AG04450 (cell line): ENCODE data around the gene RNASEH2B. TPM values are rescaled to one million over a fixed set of nuclear protein-coding genes. Genes with fewer than 3 reads are reported as not detected.

Experiments used
- CTCF ChIA-PET: fragments of 300-600, 350-600 bp; formaldehyde crosslinking; extraction: SDS; loops from one replicate; lab custom pipeline; 2022; ENCODE audit warnings: antibody characterized with exemption, inconsistent platforms; lab: Charles Lee
- POLR2A ChIA-PET: fragments of 350-600 bp; formaldehyde crosslinking; extraction: SDS; loops from one replicate; lab custom pipeline; 2021; ENCODE audit warnings: antibody characterized with exemption, inconsistent platforms; lab: Yijun Ruan, JAX
- DNase-seq: peaks from one replicate; pipeline ENCODE4 v3.0.0-alpha.2; 2011; ENCODE audit warnings: low read depth, low spot score
- H3K27ac ChIP-seq: one replicate; pipeline ENCODE4 v1.5.1; 2012; ENCODE audit warnings: low read depth, low read length, control low read depth
- H3K27me3 ChIP-seq: one replicate; pipeline ENCODE4 v1.6.0; 2012; ENCODE audit warnings: low read length; ENCODE audit not compliant: control insufficient read depth, insufficient read depth
- H3K4me3 ChIP-seq: 2 replicates; pipeline ENCODE4 v1.5.1; 2011; ENCODE audit warnings: mild to moderate bottlenecking, low read depth, low read length, control low read depth
- H3K9me3 ChIP-seq: 2 replicates; pipeline ENCODE4 v1.5.1; 2012; ENCODE audit warnings: low read length; ENCODE audit not compliant: control insufficient read depth, insufficient read depth
- polyA plus RNA-seq: library from polyadenylated mRNA; depleted of rRNA; stranded (reverse); fragments of >200 nt; gene quantifications from 2 replicates; pipeline ENCODE4 v1.2.3, GENCODE V29; 2011
- TF ChIP-seq, protein P1 (sequence below): IDR thresholded peaks from 2 replicates; pipeline ENCODE4 v1.5.1; 2011; ENCODE audit warnings: low read depth, low read length, control low read depth, inconsistent platforms

RNASEH2B gene
- polyA plus RNA-seq, 1 experiment, result 31.9 TPM

DNA sequence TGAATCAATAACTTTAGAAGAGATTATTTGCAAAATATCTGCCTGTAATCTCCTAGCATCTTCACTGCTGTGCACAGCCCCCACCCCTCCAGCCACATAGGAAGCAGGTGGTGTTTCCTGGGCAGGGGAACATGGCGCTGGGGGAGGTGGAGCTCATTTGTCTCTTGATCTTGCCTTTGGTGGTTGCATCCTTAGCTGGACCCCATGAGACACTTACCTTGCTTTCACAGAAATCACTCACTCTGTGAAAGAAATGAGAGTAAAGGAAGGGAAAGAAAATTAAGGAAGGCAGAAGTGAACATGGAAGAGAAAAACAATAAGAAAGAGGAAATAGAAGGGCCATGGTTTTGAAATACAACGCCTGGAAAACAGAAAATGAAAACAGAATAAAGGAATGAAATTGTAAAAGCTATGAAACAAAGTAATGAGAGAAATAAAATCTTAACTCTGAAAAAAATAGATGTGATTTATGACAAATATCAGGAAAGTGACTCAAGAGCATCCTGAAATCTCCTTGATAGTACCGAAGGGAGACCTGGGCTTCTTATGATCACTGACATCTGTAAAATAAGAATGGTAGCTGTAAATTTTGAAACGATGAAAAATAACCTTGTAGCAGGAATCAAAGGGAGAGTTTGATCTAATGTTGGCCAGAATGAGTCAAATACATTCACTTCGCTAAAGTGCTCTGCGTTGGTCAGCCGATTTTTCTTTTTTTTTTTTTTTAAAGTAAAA, 17.2 kb upstream of the RNASEH2B start:
- H3K4me3 ChIP-seq, result no peak overlapping the region
- no peaks in the 10 kb centered on the region for H3K27me3 ChIP-seq
- TF ChIP-seq, protein P1, sequence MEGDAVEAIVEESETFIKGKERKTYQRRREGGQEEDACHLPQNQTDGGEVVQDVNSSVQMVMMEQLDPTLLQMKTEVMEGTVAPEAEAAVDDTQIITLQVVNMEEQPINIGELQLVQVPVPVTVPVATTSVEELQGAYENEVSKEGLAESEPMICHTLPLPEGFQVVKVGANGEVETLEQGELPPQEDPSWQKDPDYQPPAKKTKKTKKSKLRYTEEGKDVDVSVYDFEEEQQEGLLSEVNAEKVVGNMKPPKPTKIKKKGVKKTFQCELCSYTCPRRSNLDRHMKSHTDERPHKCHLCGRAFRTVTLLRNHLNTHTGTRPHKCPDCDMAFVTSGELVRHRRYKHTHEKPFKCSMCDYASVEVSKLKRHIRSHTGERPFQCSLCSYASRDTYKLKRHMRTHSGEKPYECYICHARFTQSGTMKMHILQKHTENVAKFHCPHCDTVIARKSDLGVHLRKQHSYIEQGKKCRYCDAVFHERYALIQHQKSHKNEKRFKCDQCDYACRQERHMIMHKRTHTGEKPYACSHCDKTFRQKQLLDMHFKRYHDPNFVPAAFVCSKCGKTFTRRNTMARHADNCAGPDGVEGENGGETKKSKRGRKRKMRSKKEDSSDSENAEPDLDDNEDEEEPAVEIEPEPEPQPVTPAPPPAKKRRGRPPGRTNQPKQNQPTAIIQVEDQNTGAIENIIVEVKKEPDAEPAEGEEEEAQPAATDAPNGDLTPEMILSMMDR, result no peak
- no peak overlapping the region for H3K27ac ChIP-seq
- POLR2A ChIA-PET, result no interaction called here
- no peak for DNase-seq
- CTCF ChIA-PET, result interaction anchor here (0.9 kb wide), 1 partner anchor 177 kb away, joined by 4 read pairs; no protein-coding TSS in a partner anchor
- no peaks in the 10 kb centered on the region for H3K9me3 ChIP-seq

- Histone ChIP-seq H3K4me3 (no peak overlapping the region), H3K9me3 (no peaks in the 10 kb centered on the region), H3K27me3 (no peaks in the 10 kb centered on the region), H3K27ac (no peak overlapping the region)
- TF ChIP-seq, protein P1, result no peak
- ChIA-PET CTCF (no interaction called here), POLR2A (no interaction called here)
- DNase-seq, result no peak
Observed at GRCh38 chr13:50893211-50893852, 16.3 kb upstream of the RNASEH2B start.

DNA sequence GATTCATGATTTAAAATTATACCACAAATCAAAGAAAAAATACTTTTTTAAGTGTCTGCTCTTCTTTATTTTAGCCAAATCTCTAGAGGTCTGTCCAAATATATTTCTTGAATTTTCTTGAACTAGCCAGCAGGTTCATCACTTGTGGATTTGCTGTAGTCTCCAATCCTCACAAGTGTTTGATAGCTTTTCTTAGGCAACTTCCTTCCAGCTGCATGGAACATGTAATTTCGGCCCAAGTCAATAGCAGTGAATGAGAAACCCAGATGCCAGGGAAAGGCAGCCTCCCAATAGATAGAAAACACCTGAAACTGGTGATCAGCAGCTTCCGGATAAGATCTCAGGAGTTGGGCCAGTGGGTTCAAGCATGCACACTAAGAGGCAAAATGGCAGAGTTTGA, 15.6 kb upstream of the RNASEH2B start:
- Histone ChIP-seq H3K27me3 (no peaks in the 10 kb centered on the region), H3K9me3 (no peaks in the 10 kb centered on the region), H3K27ac (no peak overlapping the region), H3K4me3 (no peak overlapping the region)
- CTCF ChIA-PET, result interaction anchor here (2.0 kb wide), 1 partner anchor 18 kb away, joined by 7 read pairs; no protein-coding TSS in a partner anchor
- POLR2A ChIA-PET, result no interaction called here
- TF ChIP-seq, protein P1, result no peak
- no peak for DNase-seq

DNA sequence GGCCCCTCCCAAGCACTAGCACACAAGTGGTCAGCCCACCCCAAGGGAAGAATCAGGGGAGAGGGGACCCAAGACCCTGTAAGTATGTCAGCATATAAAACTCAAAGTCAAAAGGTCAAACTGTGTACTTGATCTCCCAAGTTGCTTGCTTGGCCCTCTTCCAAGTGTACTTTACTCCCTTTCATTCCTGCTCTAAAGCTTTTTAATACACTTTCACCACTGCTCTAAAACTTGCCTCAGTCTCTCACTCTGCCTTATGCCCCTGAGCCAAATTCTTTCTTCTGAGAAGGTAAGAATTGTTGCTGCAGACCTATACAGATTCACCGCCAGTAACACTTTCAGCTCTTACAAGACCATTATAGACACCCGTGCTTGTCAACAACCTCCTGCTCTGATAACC, 15.1 kb upstream of the RNASEH2B start:
- CTCF ChIA-PET, result interaction anchor here (2.0 kb wide), 1 partner anchor 17 kb away, joined by 7 read pairs; no protein-coding TSS in a partner anchor
- POLR2A ChIA-PET, result no interaction called here
- Histone ChIP-seq H3K27ac (no peak overlapping the region), H3K27me3 (no peaks in the 10 kb centered on the region), H3K9me3 (no peaks in the 10 kb centered on the region), H3K4me3 (no peak overlapping the region)
- TF ChIP-seq, protein P1, result no peak
- DNase-seq, result no peak

DNA sequence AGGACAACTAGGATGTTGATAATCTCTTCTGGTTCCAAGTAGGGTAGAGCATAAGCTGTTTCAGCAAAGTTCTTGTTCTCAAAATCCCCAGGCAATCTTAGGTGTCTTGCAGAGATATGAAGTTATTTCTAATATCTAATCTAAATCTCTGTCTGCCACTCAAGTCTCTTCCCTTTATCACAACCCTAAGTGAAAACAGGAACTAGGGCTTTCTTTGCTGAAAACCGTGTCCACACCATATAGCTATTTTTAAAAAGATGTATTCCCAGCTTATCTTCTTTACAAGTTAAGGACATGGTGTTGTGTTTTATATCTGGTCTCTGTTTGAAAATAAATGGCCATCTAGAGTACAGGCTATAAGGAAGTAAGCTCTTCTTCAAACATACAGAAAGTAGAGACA, 11.3 kb upstream of the RNASEH2B start:
- Histone ChIP-seq H3K4me3 (no peak overlapping the region), H3K9me3 (no peaks in the 10 kb centered on the region), H3K27me3 (no peaks in the 10 kb centered on the region), H3K27ac (no peak overlapping the region)
- DNase-seq, result no peak
- CTCF ChIA-PET, result interaction anchor here (1.3 kb wide), 1 partner anchor 98 kb away, joined by 3 read pairs; no protein-coding TSS in a partner anchor
- TF ChIP-seq, protein P1, result no peak
- POLR2A ChIA-PET, result no interaction called here
